GM12878 (cell line): Measurements from ENCODE around the gene RNF31. TPM values are rescaled to one million over a fixed set of nuclear protein-coding genes. Genes with fewer than 3 reads are reported as not detected.

Experiments used
- ATAC-seq: fragments of 200-7000 bp; cut with Tn5 transposase; 3 replicates; pipeline ENCODE4 v1.9.1; 2020; ENCODE audit warnings: mild to moderate bottlenecking, moderate library complexity
- BruUV-seq: library from RNA; stranded (reverse); fragments of 400-500 nt; replicated peaks from 2 replicates; lab custom pipeline; 2021; lab: Mats Ljungman, UMichigan
- CTCF ChIA-PET: fragments of 300-600 bp; sonication (Branson Sonifier 250); formaldehyde crosslinking; extraction: SDS; loops from one replicate; lab custom pipeline; 2021; ENCODE audit warnings: inconsistent platforms; lab: Yijun Ruan, JAX
- POLR2A ChIA-PET: fragments of 350-600 bp; formaldehyde crosslinking; extraction: SDS; loops from one replicate; lab custom pipeline; 2021; ENCODE audit warnings: inconsistent platforms; lab: Charles Lee
- RAD21 ChIA-PET: fragments of 300-600 bp; sonication (Branson Sonifier 250); formaldehyde crosslinking; loops from one replicate; lab custom pipeline; 2023; ENCODE audit warnings: antibody characterized with exemption; ENCODE audit not compliant: unreplicated experiment; lab: Charles Lee
- SMC1A ChIA-PET: fragments of 300-600 bp; sonication (Branson Sonifier 250); formaldehyde crosslinking; loops from one replicate; lab custom pipeline; 2023; ENCODE audit not compliant: unreplicated experiment, uncharacterized antibody; lab: Charles Lee
- DNase-seq: peaks from one replicate; pipeline ENCODE4 v3.0.0-alpha.2; 2011; ENCODE audit warnings: low read depth, low spot score
- FAIRE-seq: peaks from 3 replicates; lab custom pipeline; 2011; peaks lifted over from hg19 to GRCh38; lab: Jason Lieb, UNC
- H2AFZ ChIP-seq: 2 replicates; pipeline ENCODE4 v1.6.0; 2011; ENCODE audit warnings: low read depth, low read length, control low read depth; ENCODE audit not compliant: control insufficient read depth
- H3K27ac ChIP-seq: 2 replicates; pipeline ENCODE4 v1.5.1; 2011; ENCODE audit warnings: control low read depth; ENCODE audit not compliant: control insufficient read depth, insufficient read depth
- H3K27me3 ChIP-seq, 2 experiments: replicated peaks in 1 of 2; 2 replicates each; pipeline versions ENCODE4 v1.6.0 to v1.6.1; 2011; ENCODE audit warnings: low read length in 1 of 2; ENCODE audit not compliant: control insufficient read depth in 2 of 2, insufficient read depth in 2 of 2
- H3K36me3 ChIP-seq, 2 experiments: 2 replicates each; pipeline ENCODE4 v1.5.1; 2011; ENCODE audit warnings: low read length in 1 of 2; ENCODE audit not compliant: control insufficient read depth in 2 of 2, insufficient read depth in 2 of 2
- H3K4me1 ChIP-seq: 2 replicates; pipeline ENCODE4 v1.6.1; 2011; ENCODE audit warnings: mild to moderate bottlenecking, low read length, moderate library complexity, mixed read lengths; ENCODE audit not compliant: control insufficient read depth, insufficient read depth
- H3K4me2 ChIP-seq: 2 replicates; pipeline ENCODE4 v1.6.0; 2011; ENCODE audit warnings: control low read depth; ENCODE audit not compliant: control insufficient read depth, insufficient read depth
- H3K4me3 ChIP-seq: fragments of 200-600 bp; sonication (generic); 2 replicates; pipeline ENCODE4 v1.5.1; 2016
- H3K79me2 ChIP-seq: 2 replicates; pipeline ENCODE4 v1.6.0; 2011; ENCODE audit warnings: low read length; ENCODE audit not compliant: control insufficient read depth, insufficient read depth
- H3K9ac ChIP-seq: 2 replicates; pipeline ENCODE4 v1.8.0; 2011; ENCODE audit warnings: low read length, control low read depth, mixed read lengths; ENCODE audit not compliant: control insufficient read depth, insufficient read depth
- H3K9me3 ChIP-seq: replicated peaks from 3 replicates; pipeline ENCODE4 v1.5.1; 2011; ENCODE audit warnings: mild to moderate bottlenecking, low read length; ENCODE audit not compliant: control insufficient read depth, insufficient read depth
- H4K20me1 ChIP-seq: 2 replicates; pipeline ENCODE4 v1.6.0; 2011; ENCODE audit not compliant: control insufficient read depth, insufficient read depth
- EGR1 ChIP-seq, 2 experiments: IDR thresholded peaks; 1 replicate in 1 of 2; 2 replicates in 1 of 2; pipeline ENCODE4 v1.6.1; 2011 to 2012; ENCODE audit warnings: low read depth in 2 of 2, low read length in 2 of 2, borderline replicate concordance in 1 of 2, mild to moderate bottlenecking in 1 of 2, moderate library complexity in 1 of 2
- ESRRA ChIP-seq: IDR thresholded peaks from 2 replicates; pipeline ENCODE4 v1.6.1; 2012; ENCODE audit warnings: mild to moderate bottlenecking, low read length, improper control_type of control experiment
- JUNB ChIP-seq: IDR thresholded peaks from 2 replicates; pipeline ENCODE4 v1.6.1; 2016; ENCODE audit warnings: antibody characterized with exemption, mild to moderate bottlenecking
- MLLT1 ChIP-seq: fragments of 450-650 bp; IDR thresholded peaks from 2 replicates; pipeline ENCODE4 v1.6.1; 2016; ENCODE audit warnings: mild to moderate bottlenecking
- MTA2 ChIP-seq: fragments of 450-650 bp; IDR thresholded peaks from 2 replicates; pipeline ENCODE4 v1.6.1; 2016; ENCODE audit warnings: low read depth, mild to moderate bottlenecking, moderate library complexity
- NRF1 ChIP-seq: conservative IDR thresholded peaks from 2 replicates; pipeline ENCODE4 v1.6.1; 2011; ENCODE audit warnings: mild to moderate bottlenecking, low read depth, low read length, improper control_type of control experiment
- POU2F2 ChIP-seq: IDR thresholded peaks from 3 replicates; pipeline ENCODE4 v1.6.1; 2011; ENCODE audit warnings: low read depth, mild to moderate bottlenecking, low read length, borderline replicate concordance
- RB1 ChIP-seq: fragments of 450-650 bp; formaldehyde crosslinking; IDR thresholded peaks from 2 replicates; pipeline ENCODE4 v1.6.1; 2017; ENCODE audit warnings: mild to moderate bottlenecking, borderline replicate concordance
- RBBP5 ChIP-seq: fragments of 200-600 bp; sonication (generic); conservative IDR thresholded peaks from 2 replicates; pipeline ENCODE4 v1.6.1; 2016
- RUNX3 ChIP-seq: IDR thresholded peaks from 2 replicates; pipeline ENCODE4 v1.6.1; 2012; ENCODE audit warnings: low read length, inconsistent platforms
- TCF7 ChIP-seq: IDR thresholded peaks from 2 replicates; pipeline ENCODE4 v1.6.1; 2014; ENCODE audit warnings: antibody characterized with exemption, borderline replicate concordance
- ZBED1 ChIP-seq: IDR thresholded peaks from 2 replicates; pipeline ENCODE4 v1.6.1; 2016; ENCODE audit warnings: borderline replicate concordance
- WGBS: methylation state at CpG from one replicate; pipeline ENCODE4 v1.1.6; 2016; ENCODE audit warnings: low lambda C conversion rate; ENCODE audit not compliant: insufficient replicate concordance, insufficient coverage; ENCODE audit errors: missing lambda C conversion rate; 5-methylcytosine and 5-hydroxymethylcytosine counted together
- in situ Hi-C: fragments of 300-500 bp; cut with MboI; formaldehyde crosslinking; loops from 9 replicates; pipeline ENCODE4 v1.14.3; 2018; ENCODE audit warnings: mixed read lengths
- intact Hi-C: fragments of 100-400 bp; cut with micrococcal nuclease; formaldehyde crosslinking; loops from one replicate; pipeline ENCODE4 v1.14.2; 2022; ENCODE audit not compliant: unreplicated experiment
- polyA plus RNA-seq, 11 experiments: library from polyadenylated mRNA; depleted of rRNA in 4 of 11; unstranded in 6 of 11; stranded (reverse) in 5 of 11; fragments of >200 nt; fragmentation: Nextera tagmentation in 4 of 11; fragmentation: Illumina TruSeq in 1 of 11; extraction: Ambion mirVana in 4 of 11; extraction: Trizol in 1 of 11; gene quantifications; 1 replicate in 1 of 11; 2 replicates in 10 of 11; pipeline versions ENCODE4 v1.2.1 to v1.2.3, GENCODE V29; 2011 to 2016; ENCODE audit warnings: inconsistent platforms in 2 of 11, missing spikeins in 2 of 11, low read depth in 1 of 11
- total RNA-seq, 4 experiments: library from RNA; depleted of rRNA in 3 of 4; stranded (reverse); fragments of >200 nt in 3 of 4; fragmentation: Illumina TruSeq in 1 of 4; extraction: Trizol in 1 of 4; gene quantifications; 2 replicates each; pipeline versions ENCODE4 v1.2.1 to v1.2.3, GENCODE V29; 2013 to 2021

RNF31 gene
- total and polyA plus RNA-seq, 10 of the 15 experiments (the other 5 are each of a cell fraction or from before 2014, with no cell fraction given), result 8.5 to 92.7 (median 52.0) TPM

- Histone ChIP-seq H4K20me1 (no peaks in the 10 kb centered on the region), H3K79me2 (no peaks in the 10 kb centered on the region), H3K9me3 (no peaks in the 10 kb centered on the region), H3K27me3 (no peaks in the 10 kb centered on the region), H3K36me3 (peaks cover 2 to 4% of the 10 kb centered on the region in 2 experiments; a peak in 3 of 4 replicates), H3K27ac (peak overlapping the region; percentile 42), H3K4me1 (peaks cover 33% of the 10 kb centered on the region), H2AFZ (no peak overlapping the region), H3K9ac (no peak overlapping the region), H3K4me2 (peak overlapping the region; percentile 41; the same call in 1 of the 2 replicates), H3K4me3 (peak overlapping the region; percentile 37; the same call in 1 of the 2 replicates)
- no peak; the same call in 2 of the 3 replicates for ATAC-seq
- ChIA-PET RAD21 (interaction anchor here (1.6 to 2.9 kb wide), 3 partner anchors 8 to 33 kb away, joined by 6 to 16 read pairs (median 11); partner anchors contain the start of genes DCAF11, IRF9, NRL and PSME1), SMC1A (interaction anchor here (1.0 to 6.1 kb wide), 7 partner anchors 8 to 34 kb away, joined by 3 to 47 read pairs (median 4); partner anchors contain the start of genes DCAF11, IRF9, NRL and PSME1), CTCF (interaction anchor here (0.8 to 1.2 kb wide), 4 partner anchors 9 to 88 kb away, joined by 3 to 4 read pairs (median 4); partner anchors contain the start of genes IRF9 and MDP1), POLR2A (interaction anchor here (5.9 to 17.1 kb wide), 2 partner anchors 8 to 12 kb away, joined by 52 to 276 read pairs; partner anchors contain the start of genes DCAF11, EMC9, FITM1 and NRL)
- TF ChIP-seq TCF7 (0 out of 2 replicates have a peak, but pooled peaks have one; percentile 39), RUNX3 (peak; percentile 71), JUNB (0 out of 2 replicates have a peak, but pooled peaks have one; percentile 15), ZBED1 (no peak)
- no TSS peak for BruUV-seq
- FAIRE-seq, result peak; percentile 27
- intact Hi-C loops, result no loop called here
- DNase-seq, result no peak
- in situ Hi-C loops, result no loop called here
- 52% methylated on average over 1 of the region's 2 CpGs for WGBS
Observed at GRCh38 chr14:24127673-24128072, 19.6 kb upstream of the RNF31 start.

GRCh38 chr14:24129410-24129998, 17.8 kb upstream of the RNF31 start:
- no peak for DNase-seq
- ChIA-PET RAD21 (interaction anchor here (0.6 kb wide), 1 partner anchor 19 kb away, joined by 3 read pairs; no protein-coding TSS in a partner anchor), SMC1A (interaction anchor here (1.0 to 1.4 kb wide), 3 partner anchors 8 to 21 kb away, joined by 3 to 4 read pairs (median 3); no protein-coding TSS in a partner anchor), CTCF (interaction anchor here (1.1 kb wide), 1 partner anchor 15 kb away, joined by 3 read pairs; the partner anchor contains the start of genes DCAF11 and NRL)
- no peak for FAIRE-seq
- H3K27ac ChIP-seq, result no peak overlapping the region
- H3K4me2 ChIP-seq, result no peak overlapping the region
- H3K4me3 ChIP-seq, result no peak overlapping the region
- ATAC-seq, result no peak
- no peak overlapping the region for H2AFZ ChIP-seq
- H3K79me2 ChIP-seq, result no peaks in the 10 kb centered on the region
- in situ Hi-C loops, result no loop called here
- H3K9ac ChIP-seq, result no peak overlapping the region
- intact Hi-C loops, result no loop called here
- no TSS peak for BruUV-seq
- no peaks in the 10 kb centered on the region for H3K36me3 ChIP-seq
- 89% methylated on average over 8 of the region's 8 CpGs for WGBS
- peaks cover 16% of the 10 kb centered on the region for H3K4me1 ChIP-seq
- TF ChIP-seq RUNX3 (no peak), JUNB (no peak), NRF1 (no peak), MTA2 (no peak), POU2F2 (no peak), MLLT1 (no peak), RBBP5 (no peak), EGR1 (IDR thresholded peaks at IDR 0.05; ENCODE audit: borderline replicate concordance in 1 of 2, low read depth in 2 of 2, low read length in 2 of 2) (no peak), ESRRA (no peak), RB1 (no peak)
- TF ChIP-seq, all 136 proteins: peak for 0
- POLR2A ChIA-PET, result interaction anchor here (0.6 to 17.1 kb wide), 7 partner anchors 7 to 195 kb away, joined by 3 to 276 read pairs (median 4); partner anchors contain the start of genes EMC9, FITM1 and PSME1
- Histone ChIP-seq H3K9me3 (no peaks in the 10 kb centered on the region), H3K27me3 (no peaks in the 10 kb centered on the region), H4K20me1 (no peaks in the 10 kb centered on the region)
